IMR-90 (cell line): ENCODE data around the gene CNST. TPM values are rescaled to one million over a fixed set of nuclear protein-coding genes. Genes with fewer than 3 reads are reported as not detected.

Experiments
- ATAC-seq: fragments of 200-7000 bp; cut with Tn5 transposase; 2 replicates; pipeline ENCODE4 v1.9.1; 2020; ENCODE audit warnings: low read depth, mild to moderate bottlenecking, moderate library complexity
- BruUV-seq: library from RNA; stranded (reverse); fragments of 400-500 nt; replicated peaks from 2 replicates; lab custom pipeline; 2021; lab: Mats Ljungman, UMichigan
- CTCF ChIA-PET: fragments of 300-600 bp; formaldehyde crosslinking; extraction: SDS; loops from one replicate; lab custom pipeline; 2021; ENCODE audit warnings: antibody characterized with exemption; lab: Yijun Ruan, JAX
- POLR2A ChIA-PET: fragments of 300-600 bp; sonication (Branson Sonifier 250); formaldehyde crosslinking; loops from one replicate; lab custom pipeline; 2022; ENCODE audit warnings: antibody characterized with exemption; ENCODE audit not compliant: unreplicated experiment; lab: Charles Lee
- DNase-seq: peaks from one replicate; pipeline ENCODE4 v3.0.0; 2013
- H2AFZ ChIP-seq: replicated peaks from 2 replicates; pipeline ENCODE3; 2013; ENCODE audit warnings: low read length, mild to moderate bottlenecking; ENCODE audit not compliant: poor library complexity
- H2AK5ac ChIP-seq: 2 replicates; pipeline ENCODE4 v1.6.1; 2013; ENCODE audit warnings: low read depth, low read length, inconsistent platforms
- H2AK9ac ChIP-seq: replicated peaks from 2 replicates; pipeline ENCODE3; 2013; ENCODE audit warnings: mild to moderate bottlenecking, low read depth, low read length, moderate library complexity; ENCODE audit not compliant: poor library complexity
- H2BK120ac ChIP-seq: 2 replicates; pipeline ENCODE4 v1.6.1; 2013; ENCODE audit warnings: low read depth, low read length, inconsistent platforms
- H2BK15ac ChIP-seq: 3 replicates; pipeline ENCODE4 v1.6.1; 2013; ENCODE audit warnings: low read depth, low read length, inconsistent platforms
- H2BK20ac ChIP-seq: 2 replicates; pipeline ENCODE4 v1.6.1; 2013; ENCODE audit warnings: low read depth, mild to moderate bottlenecking, inconsistent platforms, low read length, moderate library complexity
- H2BK5ac ChIP-seq: 2 replicates; pipeline ENCODE4 v1.6.1; 2013; ENCODE audit warnings: mild to moderate bottlenecking, low read depth, low read length, inconsistent platforms; ENCODE audit not compliant: poor library complexity, severe bottlenecking
- H3K14ac ChIP-seq: replicated peaks from 2 replicates; pipeline ENCODE4 v1.6.1; 2013; ENCODE audit warnings: low read depth, low read length, inconsistent platforms
- H3K18ac ChIP-seq: 2 replicates; pipeline ENCODE4 v1.6.1; 2013; ENCODE audit warnings: low read depth, low read length, control low read depth
- H3K23ac ChIP-seq: 2 replicates; pipeline ENCODE4 v1.6.1; 2013; ENCODE audit warnings: low read depth, low read length, inconsistent platforms
- H3K27ac ChIP-seq: 2 replicates; pipeline ENCODE4 v1.5.1; 2013; ENCODE audit warnings: mild to moderate bottlenecking, control low read depth, low read length; ENCODE audit not compliant: insufficient read depth
- H3K27me3 ChIP-seq: 2 replicates; pipeline ENCODE4 v1.6.1; 2013; ENCODE audit warnings: low read length; ENCODE audit not compliant: control insufficient read depth, insufficient read depth
- H3K36me3 ChIP-seq: 2 replicates; pipeline ENCODE4 v1.6.1; 2013; ENCODE audit warnings: low read length, mixed read lengths; ENCODE audit not compliant: control insufficient read depth, insufficient read depth
- H3K4ac ChIP-seq: 2 replicates; pipeline ENCODE4 v1.6.1; 2013; ENCODE audit warnings: low read depth, low read length, inconsistent platforms
- H3K4me1 ChIP-seq: 2 replicates; pipeline ENCODE4 v1.6.1; 2013; ENCODE audit warnings: low read length, mixed read lengths; ENCODE audit not compliant: control insufficient read depth, insufficient read depth
- H3K4me2 ChIP-seq: 2 replicates; pipeline ENCODE4 v1.6.1; 2013; ENCODE audit warnings: low read depth, mild to moderate bottlenecking, control low read depth, low read length, moderate library complexity
- H3K4me3 ChIP-seq: 2 replicates; pipeline ENCODE4 v1.5.1; 2013; ENCODE audit warnings: low read depth, mild to moderate bottlenecking, control low read depth, low read length, moderate library complexity; ENCODE audit not compliant: insufficient read depth
- H3K56ac ChIP-seq: 2 replicates; pipeline ENCODE4 v1.6.1; 2013; ENCODE audit warnings: low read length, inconsistent platforms; ENCODE audit not compliant: insufficient read depth; ENCODE audit errors: extremely low read depth
- H3K79me1 ChIP-seq, 2 experiments: 2 replicates each; pipeline ENCODE4 v1.6.1; 2013; ENCODE audit warnings: low read length in 2 of 2, inconsistent platforms in 1 of 2, low read depth in 1 of 2
- H3K9ac ChIP-seq: 2 replicates; pipeline ENCODE4 v1.6.1; 2013; ENCODE audit warnings: low read depth, low read length, control low read depth
- H3K9me1 ChIP-seq: 2 replicates; pipeline ENCODE4 v1.6.1; 2013; ENCODE audit warnings: low read length, inconsistent platforms; ENCODE audit not compliant: insufficient read depth
- H3K9me3 ChIP-seq: 2 replicates; pipeline ENCODE4 v1.6.1; 2013; ENCODE audit warnings: low read length; ENCODE audit not compliant: control insufficient read depth, insufficient read depth
- H4K20me1 ChIP-seq: 2 replicates; pipeline ENCODE4 v1.6.1; 2013; ENCODE audit warnings: low read length, inconsistent platforms; ENCODE audit not compliant: insufficient read depth
- H4K5ac ChIP-seq: 2 replicates; pipeline ENCODE4 v1.6.1; 2013; ENCODE audit warnings: mild to moderate bottlenecking, low read depth, low read length, control low read depth
- H4K8ac ChIP-seq, 2 experiments: 2 replicates each; pipeline ENCODE4 v1.6.1; 2013; ENCODE audit warnings: low read depth in 2 of 2, low read length in 2 of 2, control low read depth in 1 of 2, inconsistent platforms in 1 of 2
- H4K91ac ChIP-seq: 2 replicates; pipeline ENCODE4 v1.6.1; 2013; ENCODE audit warnings: low read depth, low read length, inconsistent platforms; ENCODE audit not compliant: insufficient read depth
- CTCF ChIP-seq: conservative IDR thresholded peaks from 2 replicates; pipeline ENCODE4 v1.5.1; 2012; ENCODE audit warnings: mild to moderate bottlenecking, low read depth, low read length, improper control_type of control experiment
- POLR2A ChIP-seq: IDR thresholded peaks from 2 replicates; pipeline ENCODE4 v1.6.1; 2012; ENCODE audit warnings: mild to moderate bottlenecking, low read depth, low read length
- RFX5 ChIP-seq: IDR thresholded peaks from 2 replicates; pipeline ENCODE4 v1.8.0; 2012; ENCODE audit warnings: low read depth, mild to moderate bottlenecking, low read length, moderate library complexity
- WGBS, 2 experiments: methylation state at CpG; one replicate each; pipeline versions ENCODE4 v1.1.5 to v1.1.7; 2013; ENCODE audit warnings: missing lambda C conversion rate in 2 of 2; ENCODE audit not compliant: insufficient read length in 1 of 2; ENCODE audit errors: extremely low coverage in 2 of 2; 5-methylcytosine and 5-hydroxymethylcytosine counted together
- dilution Hi-C: fragments of 300-500 bp; cut with HindIII; formaldehyde crosslinking; loops from one replicate; pipeline ENCODE4 v1.14.3; 2018; ENCODE audit warnings: low sequenced_read_pairs; ENCODE audit not compliant: unreplicated experiment
- in situ Hi-C: fragments of 300-500 bp; cut with MboI; formaldehyde crosslinking; loops from 3 replicates; pipeline ENCODE4 v1.14.3; 2019; ENCODE audit warnings: low sequenced_read_pairs, inconsistent platforms, mixed read lengths
- intact Hi-C: fragments of 100-400 bp; cut with micrococcal nuclease; formaldehyde crosslinking; loops from 2 replicates; pipeline ENCODE4 v1.10.0; 2022
- polyA plus RNA-seq, 3 experiments: library from polyadenylated mRNA; depleted of rRNA; stranded (reverse); fragments of >200 nt; gene quantifications; 2 replicates each; pipeline ENCODE4 v1.2.3, GENCODE V29; 2012; ENCODE audit warnings: low replicate concordance in 1 of 3
- total RNA-seq: library from RNA; depleted of rRNA; stranded (reverse); fragments of >200 nt; gene quantifications from 2 replicates; pipeline ENCODE4 v1.2.3, GENCODE V29; 2012

CNST gene
- total and polyA plus RNA-seq, 2 of the 4 experiments (the other 2 are of a cell fraction), result 15.4 to 25.5 TPM

GRCh38 chr1:246532519-246532918, 33.7 kb upstream of the CNST start:
- dilution Hi-C loops, result no loop called here
- WGBS, 2 experiments, result no CpG with 5 or more reads among the region's 1 CpG

More at GRCh38 chr1:246532519-246532918, 33.7 kb upstream of the CNST start:
- TF ChIP-seq CTCF, result peak; percentile 15; the same call in 1 of the 2 replicates
- TF ChIP-seq POLR2A, result no peak
- no peak for TF ChIP-seq RFX5
- no peaks in the 10 kb centered on the region for H4K20me1 ChIP-seq
- in situ Hi-C loops (no loop called here), intact Hi-C loops (no loop called here)
- H3K27ac ChIP-seq, result no peak overlapping the region
- peaks cover 13% of the 10 kb centered on the region for H3K9me3 ChIP-seq
- no peaks in the 10 kb centered on the region for H3K79me1 ChIP-seq
- no peak overlapping the region for H3K23ac ChIP-seq
- no peak overlapping the region for H3K56ac ChIP-seq
- H2AFZ ChIP-seq, result no peak overlapping the region
- H3K9ac ChIP-seq, result no peak overlapping the region
- H4K8ac ChIP-seq, result no peak overlapping the region
- H3K4me2 ChIP-seq, result no peak overlapping the region
- H3K18ac ChIP-seq, result no peak overlapping the region
- H3K4me3 ChIP-seq, result no peak overlapping the region
- no peak overlapping the region for H4K5ac ChIP-seq
- ATAC-seq, result no peak
- H2BK15ac ChIP-seq, result no peak overlapping the region
- H2BK5ac ChIP-seq, result no peak overlapping the region
- H3K14ac ChIP-seq, result no peak overlapping the region
- no peak overlapping the region for H3K4ac ChIP-seq
- H3K36me3 ChIP-seq, result no peaks in the 10 kb centered on the region
- ChIA-PET POLR2A (no interaction called here), CTCF (interaction anchor here (1.1 kb wide), 1 partner anchor 16 kb away, joined by 3 read pairs; no protein-coding TSS in a partner anchor)
- no peaks in the 10 kb centered on the region for H3K4me1 ChIP-seq
- peaks cover 13% of the 10 kb centered on the region for H3K27me3 ChIP-seq
- no peak overlapping the region for H2AK5ac ChIP-seq
- BruUV-seq, result no TSS peak
- DNase-seq, result peak; percentile 2
- no peak overlapping the region for H2BK120ac ChIP-seq
- no peaks in the 10 kb centered on the region for H3K9me1 ChIP-seq
- no peak overlapping the region for H4K91ac ChIP-seq
- H2BK20ac ChIP-seq, result no peak overlapping the region
- H2AK9ac ChIP-seq, result no peak overlapping the region
